Lower leg skin (tissue), 4 donors: ENCODE results near the gene PTPN13. TPM values are rescaled to one million over a fixed set of nuclear protein-coding genes. Genes with fewer than 3 reads are reported as not detected.

Experiments
- DNase-seq, 2 donors: peaks; one replicate each; pipeline ENCODE4 v3.0.0-alpha.2; 2019; ENCODE audit warnings: low spot score in 2 of 2
- H3K4me3 ChIP-seq: fragments of 200-600 bp; sonication (generic); 2 replicates; pipeline ENCODE4 v1.5.1; 2017; ENCODE audit warnings: mild to moderate bottlenecking, low read depth; ENCODE audit not compliant: poor library complexity, severe bottlenecking
- CTCF ChIP-seq, 3 donors: fragments of 450-650 bp; IDR thresholded peaks; one replicate each; pipeline ENCODE4 v1.5.1; 2016; ENCODE audit warnings: antibody characterized with exemption in 3 of 3, mild to moderate bottlenecking in 3 of 3, moderate library complexity in 2 of 3
- POLR2A ChIP-seq, 2 donors: fragments of 450-650 bp; IDR thresholded peaks; one replicate each; pipeline ENCODE4 v1.6.1; 2016 to 2017; ENCODE audit warnings: antibody characterized with exemption in 2 of 2, mild to moderate bottlenecking in 1 of 2, moderate library complexity in 1 of 2
- WGBS, 2 donors: methylation state at CpG; one replicate each; pipeline ENCODE4 v1.1.5; 2018; 5-methylcytosine and 5-hydroxymethylcytosine counted together
- intact Hi-C: fragments of 100-400 bp; cut with DNase I; formaldehyde crosslinking; loops from one replicate; pipeline ENCODE4 v1.15.0; 2023; ENCODE audit warnings: low total_unique reads
- total RNA-seq, 4 donors: library from RNA; depleted of rRNA; stranded (reverse); fragments of >200 nt; gene quantifications; one replicate each; pipeline ENCODE4 v1.1.0, GENCODE V29; 2016

The PTPN13 gene
- 100 to 1,000 TPM in 3 of 4 donors, 10 to 100 TPM in 1; 98.7 to 135 (median 113) TPM for total RNA-seq

GRCh38 chr4:86593688-86594558 lies at the start of gene PTPN13:
Gene PTPN13, plus strand, starts transcription at chr4:86594315. Its CDS starts 40,942 bp downstream, at chr4:86635257.
- DNase-seq: peak; percentile 95 to 99
- intact Hi-C loops: loop anchor here (10.0 kb wide), 1 partner anchor 311 kb away; no protein-coding TSS in a partner anchor
- WGBS, 2 donors: 1 to 4% methylated on average over 30 to 51 of the region's 60 CpGs
- peak within 1 kb of the TSS; percentile 80 for H3K4me3 ChIP-seq
- TF ChIP-seq CTCF (IDR thresholded peaks at IDR 0.05) (no peak), POLR2A (IDR thresholded peaks at IDR 0.05) (no peak)

- H3K4me3 ChIP-seq: no peak overlapping the region
- 93 to 98% methylated on average over 11 to 16 of the region's 22 CpGs for WGBS, 2 donors
- TF ChIP-seq CTCF (IDR thresholded peaks at IDR 0.05) (no peak), POLR2A (IDR thresholded peaks at IDR 0.05) (no peak)
- intact Hi-C loops: no loop called here
- no peak for DNase-seq
Measured at GRCh38 chr4:86547140-86547539, 47.0 kb upstream of the PTPN13 start.

DNA sequence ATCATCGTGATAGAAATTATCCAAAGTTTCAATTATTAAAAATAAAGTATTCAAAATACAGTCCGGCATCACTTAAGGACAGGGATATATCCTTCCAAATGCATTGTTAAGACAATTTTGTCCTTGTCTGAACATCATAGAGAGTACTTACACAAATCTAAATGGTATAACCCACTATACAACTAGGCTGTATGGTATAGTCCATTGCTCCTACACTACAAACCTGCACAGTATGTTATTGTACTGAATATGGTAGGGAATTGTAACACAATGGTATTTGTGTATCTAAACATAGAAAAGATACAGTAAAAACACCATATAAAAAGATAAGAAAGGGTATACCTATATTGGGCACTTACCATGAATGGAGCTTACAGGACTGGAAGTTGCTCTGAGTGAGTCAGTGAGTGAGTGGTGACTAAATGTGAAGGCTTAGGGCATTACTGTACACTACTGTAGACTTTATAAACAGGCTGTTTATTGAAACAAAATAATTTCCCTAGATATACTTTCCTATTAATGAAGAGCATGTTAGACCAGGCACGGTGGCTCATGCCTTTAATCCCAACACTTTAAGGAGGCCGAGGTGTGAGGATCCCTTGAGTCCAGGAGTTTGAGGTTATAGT lies 44.8 kb upstream of the PTPN13 start:
- no peak for TF ChIP-seq POLR2A (IDR thresholded peaks at IDR 0.05)
- no peak for TF ChIP-seq CTCF (IDR thresholded peaks at IDR 0.05)
- no peak overlapping the region for H3K4me3 ChIP-seq
- intact Hi-C loops: no loop called here
- 95 to 96% methylated on average over 4 of the region's 4 CpGs for WGBS, 2 donors
- no peak for DNase-seq

DNA sequence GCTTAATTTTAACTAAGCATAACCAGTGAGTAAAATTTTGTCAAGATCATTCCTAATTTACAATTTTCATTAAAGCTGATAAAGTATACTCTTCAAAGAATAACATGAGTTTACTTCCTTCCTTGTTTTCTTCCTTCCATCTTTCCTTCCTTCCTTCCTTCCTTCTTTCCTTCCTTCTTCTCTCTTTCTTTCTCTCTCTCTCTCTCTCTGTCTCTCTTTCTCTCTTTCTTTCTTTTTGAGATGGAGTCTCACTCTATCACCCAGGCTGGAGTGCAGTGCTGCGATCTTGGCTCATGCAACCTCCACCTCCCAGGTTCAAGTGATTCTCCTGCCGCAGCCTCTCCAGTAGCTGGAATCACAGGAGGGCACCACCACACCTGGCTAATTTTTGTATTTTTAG lies 42.7 kb upstream of the PTPN13 start:
- no peak for TF ChIP-seq CTCF (IDR thresholded peaks at IDR 0.05)
- TF ChIP-seq POLR2A (IDR thresholded peaks at IDR 0.05): no peak
- WGBS, 2 donors: 98 to 100% methylated on average over 2 of the region's 2 CpGs
- DNase-seq: no peak
- intact Hi-C loops: no loop called here
- H3K4me3 ChIP-seq: no peak overlapping the region

DNA sequence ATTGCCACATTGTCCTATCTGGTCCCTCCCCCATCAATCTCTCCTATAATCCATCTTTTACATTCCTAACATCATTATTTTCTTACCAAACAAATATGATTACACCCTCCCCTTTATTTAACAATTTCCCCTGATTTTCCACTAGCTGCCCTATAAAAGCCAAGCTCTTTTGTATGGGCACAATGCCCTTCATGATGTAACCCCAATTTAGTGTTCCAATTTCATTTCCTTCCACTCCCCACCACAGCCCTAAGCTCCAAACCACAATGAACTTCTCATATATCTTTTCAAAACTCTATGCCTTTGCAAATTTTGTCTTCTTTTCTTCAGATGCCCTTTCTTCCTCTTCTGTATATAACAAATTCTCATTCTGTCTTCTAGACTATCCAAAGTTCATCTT lies 39.5 kb upstream of the PTPN13 start:
- no peak for DNase-seq

More for the DNA sequence above, 39.5 kb upstream of the PTPN13 start:
- H3K4me3 ChIP-seq: no peak overlapping the region
- intact Hi-C loops: no loop called here
- TF ChIP-seq POLR2A (IDR thresholded peaks at IDR 0.05) (no peak), CTCF (IDR thresholded peaks at IDR 0.05) (no peak)
